GM18511 (cell line): ENCODE measurements around the gene EPAS1.

Source experiments
- ATAC-seq: cut with Tn5 transposase; IDR thresholded peaks from one replicate; pipeline ENCODE4 v1.9.1; 2021; ENCODE audit warnings: mild to moderate bottlenecking, moderate library complexity; ENCODE audit not compliant: unreplicated experiment

Gene EPAS1

DNA sequence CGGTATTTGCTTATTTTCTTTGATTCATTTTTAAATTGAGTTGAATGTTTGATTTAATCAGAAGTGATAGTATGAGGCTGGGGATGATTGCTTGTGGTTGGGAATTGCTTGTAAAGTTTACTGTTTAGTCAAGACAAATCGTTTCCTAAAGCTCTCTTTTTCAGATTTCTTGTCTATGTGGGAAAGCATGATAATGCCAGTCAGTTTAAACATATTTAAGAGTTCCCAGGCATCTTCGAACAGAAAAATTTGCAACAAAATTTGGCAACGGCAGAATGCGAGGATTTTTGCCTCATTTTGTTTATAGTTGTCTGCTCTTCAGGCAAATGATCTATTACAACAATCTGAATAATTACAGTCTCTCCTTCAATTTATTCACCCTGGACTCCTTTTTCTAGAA is 22.5 kb downstream of the EPAS1 start:
- no peak for ATAC-seq

DNA sequence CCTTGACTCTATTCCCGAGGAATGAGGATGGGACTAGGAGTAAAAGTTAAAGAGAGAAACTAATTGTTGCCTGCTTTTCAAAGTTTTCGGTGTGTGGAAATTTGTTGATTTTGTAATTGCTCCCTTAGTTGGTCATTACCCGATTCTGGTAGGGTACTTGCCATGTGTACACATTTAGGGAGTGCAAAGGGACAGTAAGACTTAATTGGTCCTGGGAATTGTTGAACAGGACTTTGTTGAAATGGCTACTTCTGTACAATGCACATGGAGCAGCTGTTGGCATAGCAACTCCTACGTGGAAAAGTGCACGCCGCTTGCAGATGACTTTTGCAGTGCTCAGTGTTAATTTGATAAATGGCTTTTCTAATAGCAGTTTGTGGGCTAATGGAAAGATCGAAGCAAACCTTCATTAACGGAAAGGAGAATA is 22.9 kb downstream of the EPAS1 start:
- ATAC-seq = no peak

DNA sequence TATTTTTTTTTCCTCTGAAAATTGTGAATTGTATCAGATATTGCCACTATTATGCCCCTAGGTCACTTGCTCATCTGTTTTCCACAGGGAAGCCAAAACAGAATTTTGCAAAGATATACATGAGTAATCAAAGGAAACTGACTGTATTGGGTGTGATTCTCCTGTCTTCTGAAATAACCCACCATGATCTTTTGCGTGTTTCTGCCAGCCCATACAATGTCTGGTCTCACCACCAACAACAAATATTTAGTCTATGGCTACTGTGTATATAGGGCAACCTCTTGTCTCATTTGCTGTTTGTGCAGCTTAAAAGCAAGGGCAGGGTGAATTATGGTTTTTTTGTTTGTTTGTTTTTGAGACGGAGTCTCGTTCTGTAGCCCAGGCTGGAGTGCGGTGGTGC is 26.5 kb downstream of the EPAS1 start:
- no peak for ATAC-seq

DNA sequence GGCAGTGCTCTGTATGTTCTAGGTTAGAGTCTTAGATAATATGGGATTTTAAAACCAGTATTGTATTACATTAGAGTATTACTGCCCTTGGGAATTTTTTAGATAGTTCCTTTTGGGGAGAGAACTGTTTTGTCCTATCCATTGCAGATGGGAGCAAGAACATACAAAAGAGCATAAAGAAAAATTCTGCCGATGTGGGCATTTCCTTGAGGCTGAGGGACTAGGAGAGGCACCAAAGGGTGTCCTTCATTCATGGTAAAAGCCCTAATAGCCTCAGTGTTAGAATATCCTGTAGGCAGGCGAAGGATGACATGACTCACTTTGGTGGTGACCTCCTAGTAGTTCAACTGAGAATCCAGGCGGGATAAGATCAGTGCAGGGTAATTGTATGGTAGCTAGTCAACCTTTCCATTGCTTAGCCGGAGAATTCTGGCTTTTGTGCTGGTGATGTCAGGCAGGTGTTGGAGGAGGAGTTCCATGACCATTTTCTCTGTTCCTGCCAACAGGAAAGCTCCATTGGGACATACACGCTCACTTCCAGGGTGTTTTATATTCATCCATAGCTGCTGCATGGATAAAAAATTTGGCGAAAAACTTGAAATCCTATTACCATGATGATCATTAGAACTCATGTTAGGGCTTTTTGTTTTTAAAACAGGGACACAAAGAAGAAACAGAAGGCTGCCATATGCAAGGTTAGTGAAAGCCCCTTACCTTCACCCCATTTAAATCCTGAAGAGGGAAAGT is 28.1 kb downstream of the EPAS1 start:
- no peak for ATAC-seq

DNA sequence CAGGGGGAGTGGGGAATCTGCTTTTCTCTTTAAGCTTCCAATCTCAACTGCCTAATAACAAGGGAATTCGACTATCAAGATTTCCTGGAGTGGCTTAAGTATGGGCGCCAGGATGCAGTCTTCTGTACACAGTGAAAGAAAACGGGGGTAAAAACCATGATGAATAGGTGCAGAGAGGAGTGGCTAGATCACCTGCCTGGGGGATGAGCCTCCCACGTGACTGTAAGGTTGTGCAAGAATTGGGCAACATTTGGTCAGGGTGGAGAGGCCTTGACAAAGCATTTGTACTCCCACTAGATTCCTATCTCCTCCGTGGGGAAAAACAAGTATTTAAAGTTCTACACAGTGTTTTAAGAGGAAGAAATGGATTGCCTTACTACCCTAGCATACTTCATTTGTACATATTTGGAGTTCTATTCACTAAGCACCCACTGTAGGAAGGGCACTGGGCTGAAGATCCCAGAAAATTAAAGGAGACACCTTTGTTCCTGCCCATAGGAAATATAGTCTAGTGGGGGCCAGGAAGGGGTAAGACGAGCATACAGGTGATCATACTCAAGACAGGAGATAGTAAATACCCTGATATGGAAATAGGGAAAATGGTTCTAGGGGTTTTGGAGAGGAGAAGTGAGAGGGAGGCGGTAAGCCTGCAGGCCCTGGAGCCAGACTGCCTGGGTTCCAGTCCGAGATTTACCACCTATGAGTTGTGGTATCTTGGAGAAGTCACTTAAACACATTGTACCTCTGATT is 29.2 kb downstream of the EPAS1 start:
- ATAC-seq = no peak

DNA sequence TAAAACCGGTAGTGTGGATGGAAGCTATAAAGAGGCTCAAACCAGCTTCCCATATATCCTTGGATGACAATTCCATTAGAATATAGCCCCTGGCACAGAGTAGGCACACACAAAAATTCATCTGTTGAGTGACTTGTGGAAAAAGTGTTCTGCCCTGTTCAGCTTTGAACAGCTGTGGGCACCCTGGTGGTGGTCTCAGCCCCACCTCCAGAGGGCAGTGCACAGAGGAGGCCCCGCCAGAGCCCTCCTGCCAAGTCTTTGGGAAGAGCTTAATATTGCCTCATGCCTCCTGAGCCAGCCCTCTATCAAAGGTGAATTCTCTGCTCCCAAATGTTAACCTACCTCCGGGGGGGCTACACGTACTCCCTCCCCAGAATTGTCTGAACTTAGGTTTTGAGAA is 30.4 kb downstream of the EPAS1 start:
- ATAC-seq = no peak

DNA sequence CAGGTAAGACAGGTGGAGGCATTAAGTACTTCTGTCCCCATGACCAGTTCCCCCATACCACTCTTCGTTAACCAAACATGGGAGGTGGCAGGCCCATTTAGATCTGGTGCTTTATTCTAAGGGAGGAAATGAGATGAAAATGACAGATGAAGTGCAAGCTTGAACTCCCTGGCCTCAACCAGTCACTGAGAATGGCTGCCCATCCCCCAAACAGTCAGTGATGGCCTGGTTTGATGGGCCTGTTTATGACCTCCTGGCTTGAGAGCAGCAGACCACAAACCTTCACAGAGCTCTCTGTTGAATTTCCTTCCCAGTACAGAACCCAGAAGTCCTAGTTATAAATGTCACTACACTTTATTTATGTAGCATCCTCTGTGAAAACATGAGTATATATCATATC is 31.1 kb downstream of the EPAS1 start:
- no peak for ATAC-seq

DNA sequence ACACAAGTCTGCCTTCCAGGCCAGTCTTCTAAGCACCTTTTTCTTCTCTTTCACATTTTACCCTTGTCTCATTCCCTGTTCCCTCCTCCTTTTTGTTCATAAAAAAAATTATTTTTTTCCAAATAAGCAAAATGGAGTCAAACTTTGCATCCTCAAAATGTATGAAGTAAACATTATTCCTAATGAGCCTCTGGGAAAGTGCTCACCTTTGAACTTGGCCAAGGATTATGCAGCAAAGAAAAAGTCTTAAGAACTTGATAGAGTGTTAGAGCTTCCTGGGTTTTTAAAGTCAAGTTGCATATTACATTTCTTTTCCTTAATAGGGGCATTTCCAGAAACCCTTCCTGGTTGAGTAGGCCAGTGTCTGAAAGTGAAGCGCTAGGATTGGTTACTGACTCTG is 31.6 kb downstream of the EPAS1 start:
- no peak for ATAC-seq

DNA sequence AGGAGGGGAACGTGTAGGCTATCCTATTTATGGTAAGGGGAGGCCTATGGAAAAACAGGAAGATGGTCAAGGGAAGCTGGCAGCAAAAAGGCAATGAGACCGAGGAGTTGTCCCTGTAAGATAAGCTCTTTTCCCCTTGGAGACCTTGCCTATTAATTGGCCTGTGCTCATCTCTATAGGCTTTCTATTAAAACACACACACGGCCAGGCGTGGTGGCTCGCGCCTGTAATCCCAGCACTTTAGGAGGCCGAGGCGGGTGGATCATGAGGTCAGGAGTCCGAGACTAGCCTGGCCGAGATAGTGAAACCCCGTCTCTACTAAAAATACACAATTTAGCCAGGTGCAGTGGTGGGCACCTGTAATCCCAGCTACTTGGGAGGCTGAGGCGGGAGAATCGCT is 32.1 kb downstream of the EPAS1 start:
- ATAC-seq = no peak

DNA sequence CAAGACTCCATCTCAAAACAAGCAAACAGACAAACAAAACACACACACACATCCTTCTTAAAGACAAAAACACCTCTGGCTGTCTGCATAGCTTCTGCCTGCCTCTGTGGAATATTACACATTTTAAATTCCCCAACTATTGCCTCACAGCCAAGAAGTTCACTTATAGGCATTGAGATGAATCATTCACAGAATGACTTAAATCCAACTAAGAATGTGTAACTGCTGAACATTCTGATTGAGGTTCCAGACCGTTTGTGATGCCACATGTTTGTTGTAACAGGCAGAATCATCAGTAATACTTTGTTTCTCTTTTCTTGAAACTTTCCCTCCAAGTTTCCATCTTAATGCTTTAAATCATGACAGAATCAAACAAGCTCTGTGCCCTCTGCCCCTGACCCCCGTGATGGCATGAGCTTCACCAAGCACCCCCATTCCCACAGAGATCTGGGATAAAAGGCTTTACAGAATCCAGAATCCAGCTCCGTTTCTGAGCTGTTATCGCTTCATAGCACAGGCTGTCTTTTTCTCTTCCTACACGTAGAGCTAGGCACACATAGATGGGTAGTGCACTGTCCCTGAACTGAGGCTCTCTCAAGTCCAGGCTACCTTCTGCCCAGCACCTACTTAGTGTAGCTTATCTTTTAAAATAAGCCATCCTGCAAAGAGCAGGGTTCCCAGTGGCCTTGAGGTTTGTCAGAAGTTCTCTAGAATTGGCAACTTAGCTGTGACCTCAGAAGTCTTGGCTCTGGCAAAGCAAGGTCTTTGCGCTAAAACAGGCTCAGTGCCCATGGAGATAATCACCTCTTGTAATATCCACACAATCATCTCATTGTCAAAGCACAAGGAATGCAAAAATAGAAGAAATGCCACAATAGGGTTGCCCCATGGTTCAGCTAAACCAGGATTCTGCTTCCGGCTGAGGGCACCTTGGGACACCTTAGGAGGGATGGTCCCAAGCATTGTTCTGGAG is 32.9 kb downstream of the EPAS1 start:
- no peak for ATAC-seq

DNA sequence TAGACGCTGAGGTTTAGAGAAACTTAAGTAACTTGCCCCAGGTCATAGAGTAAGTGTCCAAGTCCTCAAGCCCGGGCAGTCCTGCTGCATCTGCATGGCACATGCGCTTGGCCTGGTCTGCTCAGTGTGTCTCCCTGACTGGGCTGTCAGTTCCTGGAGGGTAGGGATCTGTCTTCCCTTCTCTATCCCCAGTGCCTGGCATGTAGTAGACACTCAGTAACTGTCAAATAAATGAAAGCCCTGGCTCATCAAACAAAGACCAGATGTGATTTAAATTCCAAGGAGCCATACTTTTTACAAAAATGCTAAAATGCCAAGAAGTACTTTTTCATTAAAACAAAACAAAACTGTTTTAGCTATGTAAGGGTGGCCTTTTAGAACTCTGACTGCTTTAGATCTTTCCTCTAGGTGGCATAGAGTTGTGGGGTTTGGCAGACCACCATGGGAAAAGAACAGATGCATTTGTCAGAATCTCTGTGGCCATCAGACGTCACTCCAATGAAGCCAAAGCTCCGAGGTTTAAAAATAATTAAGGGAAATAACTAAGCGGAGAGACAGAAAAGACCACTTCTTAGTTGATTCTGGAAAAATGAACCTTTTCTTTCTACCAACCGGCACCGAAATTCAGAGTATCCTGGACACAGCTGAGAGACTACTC is 34.0 kb downstream of the EPAS1 start:
- no peak for ATAC-seq

DNA sequence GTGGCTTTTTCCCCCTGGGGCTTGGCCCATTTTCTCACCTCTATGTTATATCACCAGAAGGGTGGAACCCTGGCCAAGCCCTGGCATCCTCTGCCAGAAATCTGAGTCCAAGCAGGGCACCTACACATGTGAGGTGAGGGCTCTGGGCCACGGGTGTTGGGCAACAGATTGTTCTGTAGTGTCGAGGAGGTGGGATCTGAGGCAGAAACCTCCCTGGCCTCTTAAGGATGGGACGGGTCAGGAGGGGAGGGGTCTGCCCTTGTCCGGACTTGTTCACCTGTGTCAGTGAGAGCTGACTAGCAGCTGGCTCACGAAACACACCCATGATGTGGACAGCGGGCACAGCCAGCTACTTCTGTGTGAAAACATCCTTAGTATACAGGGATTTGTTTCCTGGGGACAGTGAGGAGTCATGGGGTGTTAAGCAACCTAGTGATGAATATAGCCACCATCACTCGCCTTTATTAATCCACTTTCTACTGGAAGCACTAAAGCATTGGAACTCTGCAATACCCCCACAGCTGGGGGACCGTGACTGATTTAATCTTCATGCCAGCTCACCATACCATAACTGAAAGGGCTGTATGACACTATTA is 35.6 kb downstream of the EPAS1 start:
- ATAC-seq = no peak

DNA sequence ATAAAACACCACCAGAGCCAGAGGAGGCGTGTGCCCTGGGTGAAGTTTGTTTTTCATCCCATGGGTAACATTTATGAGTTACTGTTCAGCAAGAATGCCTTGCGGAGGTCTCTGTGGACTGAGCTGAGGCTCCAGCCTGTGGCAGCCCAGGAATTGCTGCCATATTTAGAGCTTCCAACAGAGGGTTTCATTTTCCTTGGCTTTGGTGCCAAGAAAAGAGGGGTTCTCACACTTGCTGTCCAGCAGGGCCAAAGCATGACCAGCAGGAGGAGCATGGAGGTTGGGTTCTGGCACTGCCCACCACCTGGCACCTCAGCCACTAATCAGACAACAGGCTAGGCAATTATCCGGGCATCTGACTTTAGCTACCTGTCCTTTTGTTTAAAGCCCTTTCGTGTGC is 36.7 kb downstream of the EPAS1 start:
- no peak for ATAC-seq

DNA sequence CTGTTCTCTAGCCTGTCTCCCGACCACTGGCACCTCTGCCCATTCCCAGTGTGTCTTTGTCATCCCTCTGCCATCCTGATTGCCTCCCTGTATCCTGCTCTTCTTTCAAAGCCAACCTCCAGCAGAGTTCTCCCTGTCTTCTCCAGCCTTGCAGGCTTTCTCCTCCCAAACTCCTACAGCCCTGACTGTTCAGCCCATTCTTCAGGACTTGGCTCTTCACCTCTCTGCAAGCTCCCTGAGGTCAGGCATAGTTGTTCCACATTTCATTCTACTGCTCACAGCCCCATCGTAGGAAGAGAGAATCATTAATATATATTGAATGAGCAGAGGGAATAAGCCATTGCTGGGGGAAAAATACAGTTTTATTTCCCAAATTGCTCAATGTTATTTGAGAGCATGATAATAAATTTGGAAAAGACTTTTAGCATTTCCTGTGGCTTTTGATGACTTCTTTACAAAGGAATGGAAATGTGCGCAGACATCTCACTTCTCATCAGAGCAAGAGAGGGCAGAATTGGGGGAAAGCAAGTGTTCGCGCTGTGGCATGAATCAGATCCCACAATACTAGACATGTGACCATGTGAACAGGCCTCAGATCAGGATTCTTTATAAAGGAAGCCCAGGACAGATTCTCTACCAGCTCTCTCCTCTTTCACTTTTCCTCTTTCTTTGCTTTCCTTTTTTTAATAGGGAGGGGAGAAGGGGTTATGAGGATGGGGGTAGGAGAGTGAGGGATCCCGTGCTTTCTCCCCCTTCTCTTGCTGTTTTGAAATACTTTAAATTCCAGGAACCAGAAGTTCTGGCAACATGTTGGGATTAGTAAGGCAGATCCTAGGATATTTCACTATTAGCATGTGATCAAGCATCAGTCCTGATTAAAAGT is 37.4 kb downstream of the EPAS1 start:
- ATAC-seq = no peak

DNA sequence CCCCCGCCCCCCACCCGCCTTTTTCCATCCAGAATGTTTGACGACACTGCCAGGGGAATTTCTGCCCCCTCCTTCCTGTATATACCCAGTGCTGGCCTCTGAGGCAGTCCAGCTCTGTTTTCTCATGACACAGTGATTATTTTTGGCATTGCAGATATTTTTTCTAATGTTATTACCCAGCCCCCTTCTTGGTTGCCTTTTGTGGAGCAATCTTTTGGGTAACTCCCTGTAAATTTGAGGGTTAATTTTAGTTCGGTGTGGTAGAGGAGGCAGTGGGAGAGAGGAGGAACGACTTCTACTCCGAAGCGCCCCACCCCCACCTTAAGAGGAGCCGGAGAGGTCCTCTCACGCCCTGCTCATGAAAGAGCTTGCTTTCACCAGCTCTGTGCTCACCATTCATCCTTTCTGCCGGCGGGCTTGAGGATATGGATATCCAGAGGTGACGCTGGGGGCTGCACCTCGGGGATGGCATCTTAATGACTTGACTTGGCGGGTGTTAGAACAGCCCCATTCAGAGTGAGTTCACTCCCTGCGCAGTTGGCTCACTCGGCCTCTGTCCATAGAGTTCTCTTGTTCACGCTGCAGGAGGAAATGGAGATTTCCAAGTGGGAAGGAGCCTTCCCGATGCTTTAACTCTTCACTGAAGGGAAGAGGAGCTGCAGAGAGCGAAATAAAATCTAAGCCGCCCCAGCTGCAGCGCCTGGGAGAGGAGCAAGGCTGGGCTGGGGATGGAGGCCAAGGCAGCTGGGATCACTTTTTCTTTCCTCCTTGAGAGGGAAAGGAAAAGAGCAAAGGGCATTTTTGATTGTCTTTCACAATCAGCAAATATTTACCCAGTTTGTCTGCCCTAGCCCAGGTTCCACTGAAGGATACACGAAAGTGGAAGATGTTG is 38.4 kb downstream of the EPAS1 start:
- ATAC-seq = no peak

DNA sequence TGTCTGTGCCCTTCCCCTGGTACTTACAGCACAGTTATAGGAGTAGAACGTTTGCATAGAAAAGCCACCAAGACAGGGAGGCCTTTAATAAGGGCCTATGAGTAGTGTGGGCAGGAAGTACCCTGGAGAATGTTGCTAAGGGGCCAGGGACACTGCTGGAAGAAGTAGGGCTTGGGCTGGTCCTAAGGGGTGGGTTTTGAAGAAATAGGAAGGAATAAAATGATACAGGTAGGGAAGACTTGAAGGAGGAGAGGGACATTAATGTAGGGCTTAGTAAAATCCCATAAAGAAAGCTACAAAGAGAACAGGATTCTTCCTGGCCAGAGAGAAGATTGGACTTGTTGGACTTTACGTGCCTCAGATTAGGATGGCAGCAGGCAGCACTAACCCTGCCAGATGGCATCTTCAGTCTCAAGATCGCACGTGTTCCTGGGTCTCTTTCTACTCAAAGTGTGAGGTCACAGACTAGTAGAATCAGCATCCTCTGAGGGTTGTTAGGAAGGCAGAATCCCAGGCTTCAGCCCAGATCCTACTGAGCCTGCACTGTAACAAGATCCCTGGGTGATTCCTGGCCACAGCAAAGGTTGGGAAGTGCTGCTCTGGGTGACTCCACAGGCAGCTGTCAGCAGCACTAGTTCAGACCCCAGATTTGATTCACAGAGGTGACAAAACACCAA is 39.2 kb downstream of the EPAS1 start:
- no peak for ATAC-seq

DNA sequence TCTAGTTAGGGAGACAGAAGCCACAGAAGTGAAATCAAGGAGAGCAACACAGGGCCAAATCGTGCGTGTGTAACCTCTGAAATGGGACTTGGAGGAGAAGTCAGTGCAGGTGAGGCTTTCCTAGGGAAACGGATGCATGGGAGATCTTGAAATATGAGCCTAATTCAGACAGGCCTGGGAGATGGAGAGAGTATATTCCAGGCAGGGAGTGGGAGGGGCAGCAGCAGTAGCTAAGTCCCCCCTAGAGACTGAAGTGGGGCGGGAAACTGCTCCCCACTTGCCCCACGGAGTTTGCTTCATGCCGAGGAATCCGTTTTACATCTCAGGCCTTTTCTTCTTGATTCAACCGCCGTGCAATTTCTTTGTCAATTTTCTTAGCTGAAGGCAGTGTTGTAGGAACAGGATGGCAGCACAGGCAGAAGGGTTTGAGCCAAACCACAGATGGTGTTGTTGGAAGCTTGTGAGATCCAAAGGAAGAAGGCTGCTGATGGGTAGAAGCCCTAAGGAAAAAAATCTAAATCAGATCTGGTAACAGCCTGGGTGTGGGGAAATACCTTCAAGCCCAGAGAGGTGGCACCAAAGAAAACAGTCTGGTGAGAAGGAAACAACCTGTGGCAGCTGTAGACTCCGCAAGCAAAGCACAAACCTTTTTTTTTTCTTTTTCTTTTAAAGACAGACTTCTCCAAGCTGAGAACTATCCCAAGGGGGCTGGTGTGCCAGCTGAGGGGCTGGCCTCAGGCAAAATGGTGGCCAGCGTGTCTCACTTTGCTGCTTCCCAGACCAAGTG is 40.2 kb downstream of the EPAS1 start:
- ATAC-seq = no peak
